Measurements from ENCODE around the gene GSE1. TPM values are rescaled to one million over a fixed set of nuclear protein-coding genes. Genes with fewer than 3 reads are reported as not detected.

Gene GSE1
- total and polyA plus RNA-seq, 5 donors from 2014 or later: 0.38 to 17.1 (median 0.55) TPM

- Mint-ChIP-seq H3K4me1 (peaks cover 0 to 4% (median 2%) of the 10 kb centered on the region in 4 donors), H3K27me3 (no peaks in the 10 kb centered on the region), H3K27ac (no peak overlapping the region), H3K9me3 (no peaks in the 10 kb centered on the region), H3K4me3 (no peak overlapping the region), H3K36me3 (peaks cover 11% of the 10 kb centered on the region)
- H3K27ac ChIP-seq (ENCODE audit: insufficient read depth, low read length, poor library complexity, severe bottlenecking): no peak overlapping the region
- no peaks in the 10 kb centered on the region for H3K27me3 ChIP-seq (ENCODE audit: control insufficient read depth, insufficient read depth, low read length)
- H3K36me3 ChIP-seq (ENCODE audit: control insufficient read depth, insufficient read depth, low read length): no peaks in the 10 kb centered on the region
- ATAC-seq (ENCODE audit: low read depth in 2 of 2) (no peak), DNase-seq (no peak)
- H3K4me1 ChIP-seq (ENCODE audit: control insufficient read depth, insufficient read depth, low read length, poor library complexity, severe bottlenecking): no peaks in the 10 kb centered on the region
- H3K9me3 ChIP-seq (ENCODE audit: control insufficient read depth in 2 of 2, low read length in 2 of 2): no peaks in the 10 kb centered on the region
- no peak overlapping the region for H3K4me3 ChIP-seq (ENCODE audit: low read depth, low read length)
These were observed 17.2 kb upstream of the GSE1 start for GRCh38 chr16:85595812-85596502.

GRCh38 chr16:85598141-85598540 is 15.0 kb upstream of the GSE1 start:
- H3K27me3 Mint-ChIP-seq: no peaks in the 10 kb centered on the region
- Histone ChIP-seq H3K27me3 (ENCODE audit: control insufficient read depth, insufficient read depth, low read length) (no peaks in the 10 kb centered on the region), H3K27ac (ENCODE audit: insufficient read depth, low read length, poor library complexity, severe bottlenecking) (no peak overlapping the region), H3K4me3 (ENCODE audit: low read depth, low read length) (no peak overlapping the region), H3K4me1 (ENCODE audit: control insufficient read depth, insufficient read depth, low read length, poor library complexity, severe bottlenecking) (no peaks in the 10 kb centered on the region), H3K36me3 (ENCODE audit: control insufficient read depth, insufficient read depth, low read length) (no peaks in the 10 kb centered on the region), H3K9me3 (ENCODE audit: control insufficient read depth in 2 of 2, low read length in 2 of 2) (no peaks in the 10 kb centered on the region)
- ATAC-seq (ENCODE audit: low read depth in 2 of 2) (no peak), DNase-seq (no peak)
- peaks cover 0 to 4% (median 1%) of the 10 kb centered on the region in 4 donors for H3K4me1 Mint-ChIP-seq
- H3K27ac Mint-ChIP-seq: no peak overlapping the region
- peaks cover 11% of the 10 kb centered on the region for H3K36me3 Mint-ChIP-seq
- no peaks in the 10 kb centered on the region for H3K9me3 Mint-ChIP-seq
- H3K4me3 Mint-ChIP-seq: peak overlapping the region in 1 of 4 donors; percentile 4

GRCh38 chr16:85600078-85600477 is 13.0 kb upstream of the GSE1 start:
- no peak for DNase-seq
- H3K27me3 ChIP-seq (ENCODE audit: control insufficient read depth, insufficient read depth, low read length): no peaks in the 10 kb centered on the region

GRCh38 chr16:85600530-85601271 is 12.4 kb upstream of the GSE1 start:
- peaks cover 0 to 4% (median 1%) of the 10 kb centered on the region in 4 donors for H3K4me1 Mint-ChIP-seq
- Histone ChIP-seq H3K27ac (ENCODE audit: insufficient read depth, low read length, poor library complexity, severe bottlenecking) (no peak overlapping the region), H3K27me3 (ENCODE audit: control insufficient read depth, insufficient read depth, low read length) (no peaks in the 10 kb centered on the region), H3K4me3 (ENCODE audit: low read depth, low read length) (no peak overlapping the region), H3K4me1 (ENCODE audit: control insufficient read depth, insufficient read depth, low read length, poor library complexity, severe bottlenecking) (no peaks in the 10 kb centered on the region), H3K36me3 (ENCODE audit: control insufficient read depth, insufficient read depth, low read length) (no peaks in the 10 kb centered on the region), H3K9me3 (ENCODE audit: control insufficient read depth in 2 of 2, low read length in 2 of 2) (no peaks in the 10 kb centered on the region)
- peak overlapping the region in 2 of 3 donors; percentile 43 to 52 for H3K27ac Mint-ChIP-seq
- H3K9me3 Mint-ChIP-seq: no peaks in the 10 kb centered on the region
- no peaks in the 10 kb centered on the region for H3K27me3 Mint-ChIP-seq
- H3K4me3 Mint-ChIP-seq: no peak overlapping the region
- ATAC-seq (ENCODE audit: low read depth in 2 of 2) (no peak), DNase-seq (no peak)
- peaks cover 8% of the 10 kb centered on the region for H3K36me3 Mint-ChIP-seq

More at GRCh38 chr16:85600078-85600477, 13.0 kb upstream of the GSE1 start:
- Histone ChIP-seq H3K4me3 (ENCODE audit: low read depth, low read length) (no peak overlapping the region), H3K4me1 (ENCODE audit: control insufficient read depth, insufficient read depth, low read length, poor library complexity, severe bottlenecking) (no peaks in the 10 kb centered on the region), H3K36me3 (ENCODE audit: control insufficient read depth, insufficient read depth, low read length) (no peaks in the 10 kb centered on the region), H3K9me3 (ENCODE audit: control insufficient read depth in 2 of 2, low read length in 2 of 2) (no peaks in the 10 kb centered on the region), H3K27ac (ENCODE audit: insufficient read depth, low read length, poor library complexity, severe bottlenecking) (no peak overlapping the region)
- Mint-ChIP-seq H3K27me3 (no peaks in the 10 kb centered on the region), H3K9me3 (no peaks in the 10 kb centered on the region), H3K4me3 (no peak overlapping the region), H3K36me3 (peaks cover 8% of the 10 kb centered on the region), H3K27ac (no peak overlapping the region), H3K4me1 (peaks cover 0 to 4% (median 1%) of the 10 kb centered on the region in 4 donors)
- ATAC-seq (ENCODE audit: low read depth in 2 of 2): no peak

GRCh38 chr16:85601272-85601639 is 11.9 kb upstream of the GSE1 start:
- H3K4me1 Mint-ChIP-seq: peaks cover 0 to 4% (median 1%) of the 10 kb centered on the region in 4 donors
- H3K27me3 Mint-ChIP-seq: no peaks in the 10 kb centered on the region
- no peak for ATAC-seq (ENCODE audit: low read depth in 2 of 2)
- DNase-seq: no peak
- Histone ChIP-seq H3K27ac (ENCODE audit: insufficient read depth, low read length, poor library complexity, severe bottlenecking) (no peak overlapping the region), H3K4me1 (ENCODE audit: control insufficient read depth, insufficient read depth, low read length, poor library complexity, severe bottlenecking) (no peaks in the 10 kb centered on the region), H3K4me3 (ENCODE audit: low read depth, low read length) (no peak overlapping the region), H3K36me3 (ENCODE audit: control insufficient read depth, insufficient read depth, low read length) (no peaks in the 10 kb centered on the region), H3K27me3 (ENCODE audit: control insufficient read depth, insufficient read depth, low read length) (no peaks in the 10 kb centered on the region), H3K9me3 (ENCODE audit: control insufficient read depth in 2 of 2, low read length in 2 of 2) (no peaks in the 10 kb centered on the region)
- H3K4me3 Mint-ChIP-seq: no peak overlapping the region
- H3K36me3 Mint-ChIP-seq: peaks cover 5% of the 10 kb centered on the region
- H3K9me3 Mint-ChIP-seq: no peaks in the 10 kb centered on the region
- H3K27ac Mint-ChIP-seq: no peak overlapping the region

GRCh38 chr16:85601730-85602401 is 11.3 kb upstream of the GSE1 start:
- Histone ChIP-seq H3K27ac (ENCODE audit: insufficient read depth, low read length, poor library complexity, severe bottlenecking) (no peak overlapping the region), H3K9me3 (ENCODE audit: control insufficient read depth in 2 of 2, low read length in 2 of 2) (no peaks in the 10 kb centered on the region), H3K4me1 (ENCODE audit: control insufficient read depth, insufficient read depth, low read length, poor library complexity, severe bottlenecking) (no peaks in the 10 kb centered on the region), H3K36me3 (ENCODE audit: control insufficient read depth, insufficient read depth, low read length) (no peaks in the 10 kb centered on the region), H3K27me3 (ENCODE audit: control insufficient read depth, insufficient read depth, low read length) (no peaks in the 10 kb centered on the region), H3K4me3 (ENCODE audit: low read depth, low read length) (no peak overlapping the region)
- H3K27me3 Mint-ChIP-seq: no peaks in the 10 kb centered on the region
- peaks cover 4% of the 10 kb centered on the region for H3K36me3 Mint-ChIP-seq
- H3K9me3 Mint-ChIP-seq: no peaks in the 10 kb centered on the region
- H3K27ac Mint-ChIP-seq: no peak overlapping the region
- no peak for DNase-seq
- ATAC-seq (ENCODE audit: low read depth in 2 of 2): no peak
- H3K4me3 Mint-ChIP-seq: no peak overlapping the region
- H3K4me1 Mint-ChIP-seq: peaks cover 0 to 4% (median 1%) of the 10 kb centered on the region in 4 donors

GRCh38 chr16:85602402-85603202 is 10.5 kb upstream of the GSE1 start:
- Mint-ChIP-seq H3K9me3 (no peaks in the 10 kb centered on the region), H3K4me1 (peaks cover 0 to 4% (median 2%) of the 10 kb centered on the region in 4 donors), H3K27me3 (no peaks in the 10 kb centered on the region), H3K27ac (no peak overlapping the region), H3K36me3 (peaks cover 3% of the 10 kb centered on the region), H3K4me3 (no peak overlapping the region)
- no peaks in the 10 kb centered on the region for H3K36me3 ChIP-seq (ENCODE audit: control insufficient read depth, insufficient read depth, low read length)
- H3K4me3 ChIP-seq (ENCODE audit: low read depth, low read length): no peak overlapping the region
- DNase-seq (no peak), ATAC-seq (ENCODE audit: low read depth in 2 of 2) (no peak)
- no peak overlapping the region for H3K27ac ChIP-seq (ENCODE audit: insufficient read depth, low read length, poor library complexity, severe bottlenecking)
- no peaks in the 10 kb centered on the region for H3K27me3 ChIP-seq (ENCODE audit: control insufficient read depth, insufficient read depth, low read length)
- H3K4me1 ChIP-seq (ENCODE audit: control insufficient read depth, insufficient read depth, low read length, poor library complexity, severe bottlenecking): no peaks in the 10 kb centered on the region
- H3K9me3 ChIP-seq (ENCODE audit: control insufficient read depth in 2 of 2, low read length in 2 of 2): no peaks in the 10 kb centered on the region

All from CD4-positive, CD25-positive, alpha-beta regulatory T cell (primary cell).